K562 (cell line): ENCODE measurements around the gene PRDX3. TPM values are rescaled to one million over a fixed set of nuclear protein-coding genes. Genes with fewer than 3 reads are reported as not detected.

Experiments used
- CBX1 ChIP-seq: sonication (generic); IDR thresholded peaks from 2 replicates; pipeline ENCODE4 v1.6.1; 2016; ENCODE audit warnings: antibody characterized with exemption, low read depth, mild to moderate bottlenecking
- CBX5 ChIP-seq: IDR thresholded peaks from 2 replicates; pipeline ENCODE4 v1.6.1; 2014; ENCODE audit warnings: low read depth, borderline replicate concordance
- MEF2D ChIP-seq: conservative IDR thresholded peaks from 2 replicates; pipeline ENCODE4 v1.6.1; 2016; ENCODE audit warnings: low read depth, missing genetic modification characterization, missing compliant biosample characterization
- MGA ChIP-seq: fragments of 450-650 bp; IDR thresholded peaks from 2 replicates; pipeline ENCODE4 v1.6.1; 2016; ENCODE audit warnings: mild to moderate bottlenecking, moderate library complexity
- POLR2G ChIP-seq: fragments of 200-400 bp; formaldehyde crosslinking; IDR thresholded peaks from 2 replicates; pipeline ENCODE4 v1.6.1; 2017; ENCODE audit warnings: low read depth, mild to moderate bottlenecking, antibody characterized with exemption, low read length, moderate library complexity
- PTRF ChIP-seq: fragments of 450-650 bp; IDR thresholded peaks from 2 replicates; pipeline ENCODE4 v1.6.1; 2016; ENCODE audit warnings: mild to moderate bottlenecking, missing genetic modification characterization, missing compliant biosample characterization
- RBFOX2 ChIP-seq: fragments of 200-400 bp; formaldehyde crosslinking; IDR thresholded peaks from 2 replicates; pipeline ENCODE4 v1.6.1; 2017; ENCODE audit warnings: low read depth, mild to moderate bottlenecking, low read length, moderate library complexity
- RBM22 ChIP-seq: fragments of 200-400 bp; formaldehyde crosslinking; IDR thresholded peaks from 2 replicates; pipeline ENCODE4 v1.6.1; 2018; ENCODE audit warnings: low read length, low read depth; ENCODE audit not compliant: poor library complexity, severe bottlenecking
- RNF219 ChIP-seq: fragments of 250-450 bp; sonication (Bioruptor Pico); IDR thresholded peaks from 2 replicates; pipeline ENCODE4 v1.5.0; 2022; ENCODE audit warnings: mild to moderate bottlenecking
- SMAD3 ChIP-seq: fragments of 450-650 bp; formaldehyde crosslinking; conservative IDR thresholded peaks from 2 replicates; pipeline ENCODE4 v1.4.0; 2020; ENCODE audit warnings: mild to moderate bottlenecking
- THRAP3 ChIP-seq: fragments of 450-650 bp; IDR thresholded peaks from 2 replicates; pipeline ENCODE4 v1.6.1; 2016; ENCODE audit warnings: mild to moderate bottlenecking, inconsistent platforms, borderline replicate concordance
- ZNF449 ChIP-seq: fragments of 250-450 bp; sonication (Bioruptor Pico); IDR thresholded peaks from 2 replicates; pipeline ENCODE4 v1.8.0; 2022; ENCODE audit warnings: moderate library complexity, mild to moderate bottlenecking, inconsistent platforms
- polyA plus RNA-seq, 8 experiments: library from polyadenylated mRNA; depleted of rRNA in 4 of 8; stranded (reverse) in 5 of 8; unstranded in 3 of 8; fragments of >200 nt; fragmentation: Nextera tagmentation in 2 of 8; fragmentation: Illumina TruSeq in 1 of 8; extraction: Ambion mirVana in 2 of 8; extraction: Trizol in 1 of 8; gene quantifications; 2 replicates each; pipeline versions ENCODE4 v1.2.1 to v1.2.3, GENCODE V29; 2011 to 2014; ENCODE audit warnings: inconsistent platforms in 1 of 8, missing spikeins in 1 of 8
- total RNA-seq, 7 experiments: library from RNA; depleted of rRNA in 6 of 7; stranded (reverse); fragments of >200 nt in 6 of 7; fragmentation: Illumina TruSeq in 2 of 7; extraction: Trizol in 2 of 7; gene quantifications; 2 replicates each; pipeline versions ENCODE4 v1.2.1 to v1.2.3, GENCODE V29; 2011 to 2021; ENCODE audit warnings: low replicate concordance in 1 of 7

Gene PRDX3
- total and polyA plus RNA-seq, 9 of the 15 experiments (the other 6 are each of a cell fraction or from before 2014, with no cell fraction given): 122 to 994 (median 173) TPM

- peak; percentile 94 for TF ChIP-seq RBFOX2
- TF ChIP-seq RBM22: no peak
- TF ChIP-seq MEF2D: no peak
- peak; percentile 93 for TF ChIP-seq POLR2G
- 0 out of 2 replicates have a peak, but pooled peaks have one; percentile 22 for TF ChIP-seq CBX1
- no peak for TF ChIP-seq CBX5
- TF ChIP-seq THRAP3: no peak
- no peak for TF ChIP-seq SMAD3 (CRISPR knock-in tag)
- peak; percentile 16; the same call in 1 of the 2 replicates for TF ChIP-seq MGA
- no peak for TF ChIP-seq RNF219 (CRISPR knock-in tag)
- no peak for TF ChIP-seq PTRF (tag)
- TF ChIP-seq ZNF449: no peak
Observed at GRCh38 chr10:119178372-119179119, at the start of gene PRDX3 (continued).
